Mesodermal cell (in vitro differentiated cells): Measurements from ENCODE around the gene AKT3.

Experiments used
- H3K27ac ChIP-seq: 2 replicates; pipeline ENCODE4 v1.7.0; 2013; ENCODE audit warnings: mild to moderate bottlenecking, low read depth, low read length, moderate library complexity; ENCODE audit not compliant: severe bottlenecking
- H3K36me3 ChIP-seq: 2 replicates; pipeline ENCODE4 v1.7.1; 2013; ENCODE audit warnings: mild to moderate bottlenecking, low read length, moderate library complexity; ENCODE audit not compliant: control insufficient read depth, insufficient read depth
- H3K4me1 ChIP-seq: one replicate; pipeline ENCODE4 v1.7.1; 2013; ENCODE audit warnings: mild to moderate bottlenecking, low read length; ENCODE audit not compliant: insufficient read depth, control insufficient read depth, poor library complexity, severe bottlenecking
- H3K4me3 ChIP-seq: 2 replicates; pipeline ENCODE4 v1.7.0; 2013; ENCODE audit warnings: low read length, control low read depth, mild to moderate bottlenecking; ENCODE audit not compliant: insufficient read depth, poor library complexity, severe bottlenecking; ENCODE audit errors: extremely low read depth
- H3K9me3 ChIP-seq: 2 replicates; pipeline ENCODE4 v1.7.1; 2013; ENCODE audit warnings: mild to moderate bottlenecking, low read length, moderate library complexity; ENCODE audit not compliant: control insufficient read depth
- WGBS, 2 experiments: methylation state at CpG; one replicate each; pipeline ENCODE4 v1.1.5; 2013; ENCODE audit warnings: missing lambda C conversion rate in 2 of 2; ENCODE audit not compliant: insufficient coverage in 2 of 2; 5-methylcytosine and 5-hydroxymethylcytosine counted together

The AKT3 gene

GRCh38 chr1:243449373-243449772, 400.7 kb downstream of the AKT3 start:
- Histone ChIP-seq H3K4me3 (no peak overlapping the region), H3K27ac (no peak overlapping the region), H3K4me1 (no peaks in the 10 kb centered on the region), H3K36me3 (no peaks in the 10 kb centered on the region), H3K9me3 (no peaks in the 10 kb centered on the region)
- 94 to 96% methylated on average over 4 to 6 of the region's 6 CpGs for WGBS, 2 experiments

DNA sequence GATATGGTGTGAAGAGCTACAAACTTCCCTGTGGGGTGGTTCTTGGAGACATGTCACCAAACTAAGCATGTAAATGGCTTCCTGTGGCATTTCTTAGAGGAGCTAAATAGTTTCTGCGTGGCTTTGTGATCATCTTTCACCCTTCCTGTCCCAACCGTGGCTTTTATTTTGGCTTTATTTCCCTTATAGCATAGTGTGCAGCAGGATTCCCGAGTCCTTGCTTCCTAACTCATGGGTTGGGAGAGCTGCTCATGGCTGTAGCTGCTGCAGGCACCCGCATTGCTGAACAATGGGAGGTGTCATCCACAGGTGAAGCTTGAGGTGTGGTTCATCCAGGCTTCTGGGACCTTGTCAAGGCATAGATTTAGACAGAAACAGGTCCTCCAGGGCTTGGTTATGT, 402.2 kb downstream of the AKT3 start:
- Histone ChIP-seq H3K4me1 (no peaks in the 10 kb centered on the region), H3K9me3 (no peaks in the 10 kb centered on the region), H3K27ac (no peak overlapping the region), H3K36me3 (no peaks in the 10 kb centered on the region), H3K4me3 (no peak overlapping the region)
- 81 to 89% methylated on average over 1 to 3 of the region's 4 CpGs for WGBS, 2 experiments

DNA sequence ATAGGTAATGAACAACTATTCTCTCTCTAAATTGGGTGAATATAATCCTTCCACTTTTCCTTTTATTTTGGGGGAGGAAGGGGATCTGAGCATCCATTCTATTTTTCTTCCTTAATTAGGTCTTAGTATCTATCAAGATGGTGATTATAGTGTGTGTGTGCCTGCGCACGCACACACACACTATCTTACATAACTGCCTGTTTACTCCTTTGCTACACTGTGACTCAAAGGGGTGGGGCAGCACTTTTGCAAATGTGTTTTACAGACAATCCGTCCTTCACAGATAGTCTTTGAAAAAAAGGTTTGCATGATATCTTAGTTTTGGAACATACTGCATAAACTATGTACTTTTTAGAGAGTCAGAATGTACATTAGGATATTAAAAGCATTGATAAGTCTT, 402.7 kb downstream of the AKT3 start:
- Histone ChIP-seq H3K36me3 (no peaks in the 10 kb centered on the region), H3K4me3 (no peak overlapping the region), H3K4me1 (no peaks in the 10 kb centered on the region), H3K27ac (no peak overlapping the region), H3K9me3 (no peaks in the 10 kb centered on the region)
- no CpG with 5 or more reads among the region's 3 CpGs for WGBS, 2 experiments

DNA sequence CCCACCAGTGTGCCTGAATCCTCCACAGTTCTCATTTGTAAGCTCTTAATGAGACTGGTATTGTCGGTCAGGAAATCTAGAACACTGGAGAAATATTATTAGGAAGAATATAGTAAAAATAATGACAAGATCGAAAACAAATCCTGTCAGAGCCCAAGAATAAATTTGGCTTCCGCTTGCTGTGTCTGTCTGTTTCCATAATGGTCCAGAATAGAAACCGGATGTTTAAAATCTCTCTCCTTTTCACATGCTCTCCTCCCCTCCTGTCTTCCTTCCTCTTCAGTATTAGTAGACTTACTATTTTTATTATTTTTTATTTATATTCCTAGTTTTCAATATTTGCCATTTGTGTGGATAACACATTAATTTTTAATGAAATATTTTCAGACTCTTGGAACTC, 406.5 kb downstream of the AKT3 start:
- 93 to 96% methylated on average over 3 of the region's 4 CpGs for WGBS, 2 experiments
- Histone ChIP-seq H3K4me1 (no peaks in the 10 kb centered on the region), H3K36me3 (no peaks in the 10 kb centered on the region)

GRCh38 chr1:243441601-243442000, 408.4 kb downstream of the AKT3 start:
- no peak overlapping the region for H3K4me3 ChIP-seq
- H3K36me3 ChIP-seq: no peaks in the 10 kb centered on the region
- H3K27ac ChIP-seq: no peak overlapping the region

More for the DNA sequence above, 406.5 kb downstream of the AKT3 start:
- Histone ChIP-seq H3K9me3 (no peaks in the 10 kb centered on the region), H3K27ac (no peak overlapping the region), H3K4me3 (no peak overlapping the region)

GRCh38 chr1:243440406-243440805, 409.6 kb downstream of the AKT3 start:
- Histone ChIP-seq H3K9me3 (no peaks in the 10 kb centered on the region), H3K4me1 (no peaks in the 10 kb centered on the region), H3K4me3 (no peak overlapping the region), H3K27ac (no peak overlapping the region), H3K36me3 (no peaks in the 10 kb centered on the region)
- WGBS, 2 experiments: 85 to 96% methylated on average over 1 to 2 of the region's 2 CpGs

More at GRCh38 chr1:243441601-243442000, 408.4 kb downstream of the AKT3 start:
- Histone ChIP-seq H3K4me1 (no peaks in the 10 kb centered on the region), H3K9me3 (no peaks in the 10 kb centered on the region)

DNA sequence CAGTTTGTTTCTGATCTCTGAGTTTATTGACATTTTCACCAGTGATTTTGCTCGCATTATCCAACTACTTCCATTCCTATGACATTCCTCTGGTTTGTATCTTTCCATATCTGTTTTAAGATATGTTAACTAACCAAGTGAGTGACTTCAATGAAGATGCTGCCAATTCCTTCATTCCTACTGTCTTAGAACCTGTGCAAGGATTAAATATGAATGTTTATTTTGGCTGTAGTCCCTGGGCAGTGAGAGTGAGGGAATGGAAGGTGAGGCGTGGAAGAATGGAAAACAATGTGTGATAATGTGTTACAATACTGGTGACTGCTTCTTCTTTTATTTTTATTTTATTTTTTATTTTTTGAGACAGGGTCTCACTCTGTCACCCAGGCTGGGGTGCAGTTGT, 411.2 kb downstream of the AKT3 start:
- no peaks in the 10 kb centered on the region for H3K36me3 ChIP-seq
- WGBS, 2 experiments: 100% methylated on average over 1 of the region's 2 CpGs; no CpG with 5 or more reads in 1 of the 2 experiments
- H3K9me3 ChIP-seq: no peaks in the 10 kb centered on the region

More for the DNA sequence above, 411.2 kb downstream of the AKT3 start:
- Histone ChIP-seq H3K4me1 (no peaks in the 10 kb centered on the region), H3K4me3 (no peak overlapping the region), H3K27ac (no peak overlapping the region)
